Mammary epithelial cell (primary cell): ENCODE data around the gene MYO1D.

Experiments
- EZH2 ChIP-seq: IDR thresholded peaks from 2 replicates; pipeline ENCODE4 v1.6.1; 2012; ENCODE audit warnings: low read length, inconsistent platforms, borderline replicate concordance
- TF ChIP-seq, protein P1 (sequence below), 2 donors: IDR thresholded peaks in 1 of 2; conservative IDR thresholded peaks in 1 of 2; 2 replicates each; pipeline ENCODE4 v1.5.1; 2011 to 2012; ENCODE audit warnings: inconsistent platforms in 2 of 2, low read length in 2 of 2, mild to moderate bottlenecking in 2 of 2, control low read depth in 1 of 2, low read depth in 1 of 2; ENCODE audit not compliant: insufficient read depth in 1 of 2; ENCODE audit errors: extremely low read depth in 1 of 2

DNA sequence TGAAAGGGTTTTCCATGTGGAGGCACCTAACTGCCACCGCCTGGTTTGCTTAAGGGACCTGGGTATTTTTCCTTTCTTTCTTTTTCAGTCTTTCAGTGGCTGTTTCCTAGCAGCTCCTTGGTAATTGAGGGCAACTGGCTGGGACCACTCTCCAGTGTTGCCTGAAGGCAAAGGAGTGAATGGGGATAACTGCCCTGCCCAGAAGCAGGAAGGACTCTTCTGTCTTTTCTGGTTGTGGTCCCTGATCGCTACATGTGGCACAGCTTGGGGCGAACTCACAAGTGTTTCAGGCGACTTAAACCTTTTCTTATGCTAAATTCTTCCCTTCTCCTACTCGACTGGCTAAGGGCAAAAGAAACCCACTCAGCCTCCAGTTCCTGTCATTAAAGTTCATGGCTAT lies 40.9 kb upstream of the MYO1D start:
- TF ChIP-seq, protein P1, sequence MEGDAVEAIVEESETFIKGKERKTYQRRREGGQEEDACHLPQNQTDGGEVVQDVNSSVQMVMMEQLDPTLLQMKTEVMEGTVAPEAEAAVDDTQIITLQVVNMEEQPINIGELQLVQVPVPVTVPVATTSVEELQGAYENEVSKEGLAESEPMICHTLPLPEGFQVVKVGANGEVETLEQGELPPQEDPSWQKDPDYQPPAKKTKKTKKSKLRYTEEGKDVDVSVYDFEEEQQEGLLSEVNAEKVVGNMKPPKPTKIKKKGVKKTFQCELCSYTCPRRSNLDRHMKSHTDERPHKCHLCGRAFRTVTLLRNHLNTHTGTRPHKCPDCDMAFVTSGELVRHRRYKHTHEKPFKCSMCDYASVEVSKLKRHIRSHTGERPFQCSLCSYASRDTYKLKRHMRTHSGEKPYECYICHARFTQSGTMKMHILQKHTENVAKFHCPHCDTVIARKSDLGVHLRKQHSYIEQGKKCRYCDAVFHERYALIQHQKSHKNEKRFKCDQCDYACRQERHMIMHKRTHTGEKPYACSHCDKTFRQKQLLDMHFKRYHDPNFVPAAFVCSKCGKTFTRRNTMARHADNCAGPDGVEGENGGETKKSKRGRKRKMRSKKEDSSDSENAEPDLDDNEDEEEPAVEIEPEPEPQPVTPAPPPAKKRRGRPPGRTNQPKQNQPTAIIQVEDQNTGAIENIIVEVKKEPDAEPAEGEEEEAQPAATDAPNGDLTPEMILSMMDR (conservative IDR thresholded peaks at IDR 0.05 in 1 of 2, IDR thresholded peaks at IDR 0.05 in 1 of 2; ENCODE audit: extremely low read depth in 1 of 2, insufficient read depth in 1 of 2, low read depth in 1 of 2, low read length in 2 of 2) = no peak
- TF ChIP-seq EZH2 = no peak
